Globus pallidus (tissue), 1 donor: ENCODE measurements around the gene NUDT1.

Experiments used
- DNase-seq: peaks from one replicate; pipeline ENCODE4 v3.0.0-alpha.2; 2015; ENCODE audit warnings: low spot score

Gene NUDT1

DNA sequence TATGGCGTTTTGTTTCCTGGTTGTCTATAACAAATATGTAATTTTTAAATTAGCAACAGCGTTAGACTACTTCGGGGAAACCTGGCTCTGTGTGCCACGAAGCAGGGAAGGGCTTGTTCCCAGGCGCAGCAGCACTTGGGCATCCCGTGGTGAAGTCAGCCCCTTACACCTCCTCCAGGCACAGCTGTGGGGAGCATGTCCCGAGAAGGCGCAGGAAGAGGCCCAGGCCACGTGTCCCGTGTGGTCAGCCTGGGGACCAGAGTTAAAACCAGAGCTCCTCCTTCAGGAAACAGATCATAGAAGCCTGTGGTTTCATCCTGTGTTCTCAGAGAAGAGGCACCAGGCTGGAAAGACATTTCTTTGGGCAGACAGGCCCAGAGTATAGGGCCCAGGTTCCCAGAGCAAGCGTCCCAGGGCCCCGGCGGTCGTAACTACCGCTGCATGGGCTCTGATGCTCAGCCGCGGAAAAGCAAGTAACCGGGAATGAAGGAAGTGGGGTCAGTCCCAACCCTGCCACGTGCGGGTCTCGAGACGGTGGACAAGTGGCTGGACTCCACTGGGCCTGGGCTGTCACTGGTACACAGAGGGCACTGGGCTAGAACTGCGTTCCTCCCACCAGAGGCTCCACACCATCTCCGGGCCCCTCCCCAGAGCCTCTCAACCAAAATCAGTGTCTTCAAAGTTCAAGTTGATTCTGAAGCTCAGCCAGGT is 7.1 kb downstream of the NUDT1 start:
- DNase-seq: peak; percentile 50

- DNase-seq: no peak
These were observed 7.8 kb downstream of the NUDT1 start for GRCh38 chr7:2249744-2250323.

- DNase-seq: no peak
These were observed 9.4 kb downstream of the NUDT1 start for GRCh38 chr7:2251381-2251780.

DNA sequence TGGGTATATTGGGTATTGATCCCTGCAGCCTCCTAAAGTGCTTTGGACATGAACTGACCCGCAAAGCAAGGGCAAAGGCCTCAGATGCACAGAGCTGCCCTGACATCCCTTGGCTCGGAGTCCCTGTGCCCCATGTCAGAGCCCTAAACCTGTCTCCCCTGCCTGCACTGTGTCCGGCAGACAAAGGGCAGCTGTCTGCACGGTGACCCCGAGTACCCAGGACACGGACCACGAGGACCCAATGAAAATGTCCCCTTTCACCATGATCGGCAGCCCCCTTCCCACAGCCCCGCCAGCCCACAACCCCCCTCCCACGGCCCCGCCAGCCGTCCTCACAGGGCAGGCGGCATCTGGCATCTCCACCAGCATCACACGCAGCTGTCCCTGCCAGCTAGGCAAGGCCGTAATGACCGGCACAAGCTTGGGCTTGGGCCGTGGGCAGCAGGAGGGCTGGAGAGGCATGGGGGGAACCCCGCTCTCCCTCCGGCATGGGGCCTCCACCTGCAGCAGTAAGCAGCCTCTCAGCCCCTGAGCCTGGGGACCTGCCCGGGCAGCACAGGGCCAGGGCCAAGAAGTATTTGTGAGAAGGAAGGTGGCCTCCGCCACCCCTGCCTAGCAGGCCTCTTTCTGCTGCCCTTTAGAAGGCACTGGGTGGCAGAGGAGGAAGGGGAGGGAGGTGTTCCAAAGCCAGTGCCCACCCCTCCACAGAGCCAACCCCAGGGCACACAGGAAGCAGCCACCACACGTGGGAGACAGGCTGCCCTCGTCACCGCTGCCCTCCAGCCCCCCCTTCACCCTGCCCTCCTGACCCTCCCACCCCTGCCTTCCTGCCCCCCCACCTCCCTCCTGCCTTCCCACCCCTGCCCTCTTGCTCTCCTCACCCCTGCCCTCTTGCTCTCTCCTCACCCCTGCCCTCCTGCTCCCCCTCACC is 10.1 kb downstream of the NUDT1 start:
- no peak for DNase-seq

GRCh38 chr7:2253021-2253420 is 11.0 kb downstream of the NUDT1 start:
- no peak for DNase-seq

GRCh38 chr7:2253525-2254244 is 11.7 kb downstream of the NUDT1 start:
- no peak for DNase-seq

DNA sequence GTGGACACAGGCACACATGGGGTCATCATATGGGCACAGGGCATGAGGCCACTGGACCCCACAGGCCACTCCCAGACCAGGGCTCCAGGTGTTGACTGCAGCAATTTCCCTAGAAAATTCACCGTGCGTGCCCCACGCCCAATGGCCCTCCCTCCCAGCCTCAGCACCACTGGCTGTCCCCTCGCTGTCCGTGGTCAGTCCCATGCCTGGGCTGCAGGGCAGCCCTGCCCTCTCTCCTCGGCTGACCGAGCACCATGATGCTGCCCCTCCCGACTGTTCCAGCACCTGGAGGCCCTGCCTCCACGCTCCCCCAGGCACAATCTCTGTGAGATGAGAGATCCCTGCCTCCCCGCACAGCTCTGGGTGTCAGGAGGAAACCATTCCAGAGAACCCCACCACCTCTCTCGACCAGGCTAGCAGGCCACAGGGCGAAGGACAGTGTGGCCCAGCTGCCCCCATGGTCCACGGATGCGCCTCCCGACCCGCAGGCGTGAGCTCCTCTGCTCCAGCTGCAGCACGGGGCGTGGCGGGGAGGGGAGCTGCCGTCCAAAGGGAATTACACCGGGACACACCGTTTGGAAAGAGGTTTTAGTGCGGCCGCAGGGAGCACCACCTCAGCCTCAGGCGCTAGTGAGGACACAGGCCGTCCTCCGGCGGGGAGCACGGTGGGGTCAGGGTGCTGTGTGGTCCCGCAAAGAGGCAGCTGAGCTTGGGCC is 12.6 kb downstream of the NUDT1 start:
- DNase-seq: no peak

DNA sequence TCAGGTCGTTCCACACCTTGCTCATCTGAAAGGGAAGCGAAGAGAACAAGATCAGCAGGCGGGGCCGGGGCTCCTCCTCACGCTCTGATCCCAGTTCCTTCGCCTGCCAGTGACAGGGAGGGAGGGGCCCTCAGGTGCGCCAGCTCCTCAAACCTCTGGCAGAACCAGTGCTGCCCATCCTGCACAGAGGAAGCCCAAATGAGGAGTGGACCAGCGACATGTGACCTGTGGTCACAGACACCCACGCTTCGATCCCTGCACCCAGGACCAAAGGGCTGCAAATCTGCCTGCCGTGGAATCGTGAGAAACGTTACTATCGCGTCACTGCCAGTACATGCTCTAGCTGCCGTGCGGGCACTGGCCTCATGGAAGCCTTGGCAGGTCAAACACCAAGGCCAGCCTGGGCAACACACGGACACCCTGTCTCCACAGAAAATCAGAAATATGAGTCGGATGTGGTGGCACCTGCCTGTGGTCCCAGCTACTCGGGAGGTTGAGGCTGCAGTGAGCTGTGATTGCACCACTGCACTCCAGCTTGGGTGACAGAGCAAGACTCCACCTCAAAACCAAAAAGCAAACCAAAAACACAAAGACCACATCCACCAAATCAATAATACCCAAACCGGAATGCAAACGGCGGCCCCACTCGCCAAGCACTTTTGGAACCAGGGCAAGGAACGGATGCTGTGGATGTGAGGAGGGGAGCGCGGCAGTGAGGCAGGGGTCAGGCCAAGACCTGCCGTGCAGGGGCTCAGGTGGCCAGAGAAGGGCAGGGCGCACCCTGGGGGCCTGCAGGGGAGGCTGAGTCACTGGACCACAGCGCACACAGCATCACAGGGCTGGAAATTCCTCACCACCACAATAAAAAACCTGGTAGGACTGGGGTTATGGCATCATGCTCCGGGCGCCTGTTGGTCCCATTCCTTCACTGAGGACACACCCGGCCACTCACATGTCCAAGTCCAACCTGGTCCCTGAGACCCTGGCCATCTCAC is 13.4 kb downstream of the NUDT1 start:
- DNase-seq: no peak

DNA sequence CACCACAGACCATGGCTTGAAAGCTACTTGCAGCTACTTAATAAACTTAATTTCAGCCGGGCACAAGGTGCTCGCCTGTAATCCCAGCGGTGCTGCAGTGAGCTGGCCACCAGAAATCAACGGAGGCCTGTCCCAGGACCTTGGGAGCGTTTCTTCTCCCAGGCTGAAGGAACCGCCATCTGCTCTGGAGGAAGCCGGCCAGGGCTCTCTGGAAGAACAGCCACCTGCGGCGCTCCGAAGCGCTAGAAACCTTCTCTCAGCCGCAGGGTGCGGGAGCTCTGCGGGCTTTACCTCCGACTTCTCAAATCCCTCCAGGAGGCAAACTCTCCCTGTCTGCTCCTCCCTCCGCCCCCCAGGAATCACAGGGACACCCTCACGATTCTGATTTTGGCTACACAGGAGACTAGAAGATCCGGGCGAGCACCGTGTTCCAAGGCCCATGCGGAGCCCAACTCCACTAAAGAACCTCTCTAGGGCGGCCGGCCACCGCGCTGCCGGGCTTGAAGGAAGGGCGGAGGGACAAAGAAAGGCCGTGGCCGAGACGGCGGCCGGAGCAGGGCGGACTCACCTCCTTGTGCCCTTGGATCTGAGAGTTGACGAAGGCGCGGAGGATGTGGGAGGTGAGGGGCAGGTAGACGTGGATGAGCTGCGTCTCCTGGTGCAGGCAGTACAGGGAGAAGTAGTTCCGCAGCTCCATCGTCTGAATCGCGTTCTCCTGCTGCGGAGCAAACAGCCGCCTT is 14.4 kb downstream of the NUDT1 start:
- no peak for DNase-seq

DNA sequence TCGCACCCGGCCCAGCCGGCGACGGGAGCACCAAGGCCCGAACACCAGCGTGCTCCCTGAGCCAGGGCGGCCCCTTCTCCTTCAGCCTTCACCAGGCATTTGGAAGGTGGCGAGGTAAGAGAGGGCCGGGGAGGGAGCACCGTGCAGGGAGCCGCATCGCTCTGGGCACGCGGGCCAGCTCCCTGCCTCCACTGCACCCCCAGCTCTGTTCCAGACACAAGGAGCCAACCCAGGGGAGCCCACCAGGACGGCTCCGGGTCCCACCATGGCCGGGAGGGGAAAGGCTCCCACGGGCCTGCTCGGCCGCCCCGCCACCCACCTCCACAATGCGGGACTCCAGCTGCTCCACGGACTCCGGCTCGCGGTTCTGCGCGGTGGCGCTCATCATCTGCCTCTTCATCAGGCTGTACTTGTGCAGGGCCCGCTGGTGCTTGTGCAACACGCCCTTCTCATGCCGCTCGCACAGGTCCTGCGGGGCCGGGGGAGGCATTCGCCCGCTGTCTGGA is 15.1 kb downstream of the NUDT1 start:
- no peak for DNase-seq

GRCh38 chr7:2257651-2258050 is 15.6 kb downstream of the NUDT1 start:
- no peak for DNase-seq

- DNase-seq: no peak
These were observed 16.8 kb downstream of the NUDT1 start for GRCh38 chr7:2258661-2259365.

DNA sequence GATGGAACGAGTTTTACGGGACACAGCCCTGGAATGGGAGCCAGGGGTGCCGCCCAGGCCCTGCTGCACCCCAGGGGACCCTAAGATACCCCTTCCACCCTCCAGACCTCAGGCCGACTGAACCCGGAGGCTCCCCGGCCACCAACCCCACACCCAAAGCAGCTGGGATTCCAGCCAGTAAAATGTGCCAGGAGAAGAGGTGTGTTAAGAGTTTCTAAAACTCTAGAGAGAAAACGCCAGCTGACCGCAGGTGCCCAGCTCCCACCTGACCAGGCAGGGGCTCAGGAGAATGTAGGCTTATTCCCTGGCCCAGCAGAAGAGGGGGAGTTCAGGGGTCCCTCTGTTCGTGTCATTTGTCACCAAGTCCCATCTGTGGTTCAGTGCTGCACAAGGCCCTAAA is 17.5 kb downstream of the NUDT1 start:
- no peak for DNase-seq

DNA sequence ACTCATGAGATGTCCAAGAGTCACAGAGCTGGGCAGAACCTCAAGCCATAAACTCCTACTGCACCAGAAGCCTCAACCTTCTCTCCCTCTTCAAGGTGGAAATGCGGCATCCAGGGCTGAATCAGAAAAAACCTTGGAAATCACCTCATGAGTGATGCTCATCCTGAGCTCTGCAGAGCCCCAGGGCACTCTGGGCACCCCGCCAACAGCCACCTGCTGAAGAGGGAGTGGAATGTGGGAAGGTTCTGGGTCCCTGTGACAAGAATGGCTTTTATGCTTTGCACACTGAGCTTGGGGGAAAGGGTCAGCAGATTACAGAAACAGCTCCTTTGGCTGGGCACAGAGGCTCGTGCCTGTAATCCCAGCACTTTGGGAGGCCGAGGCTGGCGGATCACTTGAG is 18.8 kb downstream of the NUDT1 start:
- DNase-seq: no peak

- DNase-seq: peak; percentile 45
These were observed 19.6 kb downstream of the NUDT1 start for GRCh38 chr7:2261611-2262010.

GRCh38 chr7:2263176-2263575 is 21.1 kb downstream of the NUDT1 start:
- no peak for DNase-seq

- no peak for DNase-seq
These were observed 22.1 kb downstream of the NUDT1 start for GRCh38 chr7:2264158-2264557.

GRCh38 chr7:2266911-2267310 is 24.9 kb downstream of the NUDT1 start:
- no peak for DNase-seq
